Vagina (tissue), 2 donors: ENCODE measurements around the gene PIERCE2.

Source experiments
- POLR2A ChIP-seq, 2 donors: fragments of 450-650 bp; IDR thresholded peaks; one replicate each; pipeline ENCODE4 v1.6.1; 2017; ENCODE audit warnings: antibody characterized with exemption in 2 of 2, mild to moderate bottlenecking in 2 of 2, moderate library complexity in 2 of 2
- POLR2AphosphoS5 ChIP-seq, 2 donors: sonication (generic); formaldehyde crosslinking; IDR thresholded peaks; one replicate each; pipeline ENCODE4 v1.9.0; 2017; ENCODE audit warnings: antibody characterized with exemption in 2 of 2, mild to moderate bottlenecking in 2 of 2, low read depth in 1 of 2; ENCODE audit not compliant: insufficient read depth in 1 of 2
- TF ChIP-seq, protein P1 (sequence below), 3 experiments: fragments of 450-650 bp in 2 of 3; fragments of 200-600 bp in 1 of 3; sonication (generic) in 1 of 3; IDR thresholded peaks; one replicate each; pipeline ENCODE4 v1.5.1; 2017 to 2019; ENCODE audit warnings: antibody characterized with exemption in 3 of 3, mild to moderate bottlenecking in 2 of 3, moderate library complexity in 2 of 3

DNA sequence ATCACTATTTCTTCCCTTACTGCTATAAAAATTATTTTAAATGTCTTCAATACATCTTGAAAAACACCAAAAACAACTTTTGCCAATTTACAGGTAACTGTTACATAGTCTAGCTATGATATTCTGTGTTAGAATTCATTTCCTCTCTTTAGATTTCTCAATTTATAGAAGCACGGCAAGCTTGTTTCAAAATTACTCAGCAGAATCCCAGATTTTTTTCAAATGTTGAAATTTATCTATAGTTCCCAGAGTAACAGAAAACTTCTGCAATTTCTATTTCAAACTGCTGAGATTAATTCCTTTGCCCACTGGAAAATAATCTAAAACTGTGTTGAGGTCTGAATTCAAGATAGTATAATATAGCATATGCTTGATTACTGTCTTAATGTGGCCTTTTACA lies 41.3 kb upstream of the PIERCE2 start:
- TF ChIP-seq, protein P1, sequence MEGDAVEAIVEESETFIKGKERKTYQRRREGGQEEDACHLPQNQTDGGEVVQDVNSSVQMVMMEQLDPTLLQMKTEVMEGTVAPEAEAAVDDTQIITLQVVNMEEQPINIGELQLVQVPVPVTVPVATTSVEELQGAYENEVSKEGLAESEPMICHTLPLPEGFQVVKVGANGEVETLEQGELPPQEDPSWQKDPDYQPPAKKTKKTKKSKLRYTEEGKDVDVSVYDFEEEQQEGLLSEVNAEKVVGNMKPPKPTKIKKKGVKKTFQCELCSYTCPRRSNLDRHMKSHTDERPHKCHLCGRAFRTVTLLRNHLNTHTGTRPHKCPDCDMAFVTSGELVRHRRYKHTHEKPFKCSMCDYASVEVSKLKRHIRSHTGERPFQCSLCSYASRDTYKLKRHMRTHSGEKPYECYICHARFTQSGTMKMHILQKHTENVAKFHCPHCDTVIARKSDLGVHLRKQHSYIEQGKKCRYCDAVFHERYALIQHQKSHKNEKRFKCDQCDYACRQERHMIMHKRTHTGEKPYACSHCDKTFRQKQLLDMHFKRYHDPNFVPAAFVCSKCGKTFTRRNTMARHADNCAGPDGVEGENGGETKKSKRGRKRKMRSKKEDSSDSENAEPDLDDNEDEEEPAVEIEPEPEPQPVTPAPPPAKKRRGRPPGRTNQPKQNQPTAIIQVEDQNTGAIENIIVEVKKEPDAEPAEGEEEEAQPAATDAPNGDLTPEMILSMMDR (IDR thresholded peaks at IDR 0.05) = no peak
- no peak for TF ChIP-seq POLR2A (IDR thresholded peaks at IDR 0.05)
- no peak for TF ChIP-seq POLR2AphosphoS5 (IDR thresholded peaks at IDR 0.05; ENCODE audit: insufficient read depth in 1 of 2, low read depth in 1 of 2)
